Measurements from ENCODE around the gene DNAH17.

The DNAH17 gene

DNA sequence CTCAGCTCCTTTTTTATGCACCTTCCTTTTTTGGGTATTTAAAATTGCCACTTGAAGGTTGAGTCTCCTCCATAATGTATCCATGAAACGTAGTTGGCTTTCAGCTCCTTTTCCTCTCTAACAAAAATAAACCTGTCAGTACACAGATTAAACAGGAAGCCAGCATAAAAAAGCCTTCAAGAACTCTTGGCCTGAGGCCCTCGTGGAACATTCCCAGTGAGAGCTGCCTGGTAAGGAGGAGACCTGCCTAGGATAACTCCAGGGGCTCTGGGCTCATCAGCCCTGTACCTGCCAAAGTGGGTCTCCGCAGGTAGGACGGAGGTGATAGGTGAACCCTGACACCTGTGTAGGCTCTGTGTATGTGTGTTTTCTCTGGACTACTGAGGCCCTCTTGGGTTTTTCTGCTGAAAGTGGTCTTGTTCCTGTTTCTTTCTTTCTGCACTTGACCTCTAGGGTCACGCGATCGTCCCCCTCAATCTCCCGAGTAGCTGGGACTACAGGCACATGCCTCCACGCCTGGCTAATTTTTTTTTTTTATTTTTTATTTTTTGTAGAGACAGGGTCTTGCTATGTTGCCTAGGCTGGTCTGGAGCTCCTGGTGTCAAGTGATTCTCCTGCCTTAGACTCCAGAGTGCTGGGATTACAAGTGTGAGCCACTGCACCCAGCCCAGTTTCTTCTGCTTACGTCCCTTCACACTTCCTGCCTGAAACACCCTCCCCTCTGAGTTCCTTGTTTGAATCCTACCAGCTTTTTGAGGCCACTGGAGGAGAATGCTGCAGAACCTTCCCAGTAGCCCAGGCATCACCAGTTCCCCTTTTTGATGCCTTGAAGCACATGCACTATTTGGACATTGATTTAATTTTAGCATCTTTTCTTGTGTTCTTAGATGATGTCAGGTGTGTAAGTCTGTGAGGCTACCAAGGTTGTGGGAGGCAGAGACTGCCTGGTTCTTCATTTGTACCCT is 188.9 kb downstream of the DNAH17 start:
- DNase-seq = no peak

DNA sequence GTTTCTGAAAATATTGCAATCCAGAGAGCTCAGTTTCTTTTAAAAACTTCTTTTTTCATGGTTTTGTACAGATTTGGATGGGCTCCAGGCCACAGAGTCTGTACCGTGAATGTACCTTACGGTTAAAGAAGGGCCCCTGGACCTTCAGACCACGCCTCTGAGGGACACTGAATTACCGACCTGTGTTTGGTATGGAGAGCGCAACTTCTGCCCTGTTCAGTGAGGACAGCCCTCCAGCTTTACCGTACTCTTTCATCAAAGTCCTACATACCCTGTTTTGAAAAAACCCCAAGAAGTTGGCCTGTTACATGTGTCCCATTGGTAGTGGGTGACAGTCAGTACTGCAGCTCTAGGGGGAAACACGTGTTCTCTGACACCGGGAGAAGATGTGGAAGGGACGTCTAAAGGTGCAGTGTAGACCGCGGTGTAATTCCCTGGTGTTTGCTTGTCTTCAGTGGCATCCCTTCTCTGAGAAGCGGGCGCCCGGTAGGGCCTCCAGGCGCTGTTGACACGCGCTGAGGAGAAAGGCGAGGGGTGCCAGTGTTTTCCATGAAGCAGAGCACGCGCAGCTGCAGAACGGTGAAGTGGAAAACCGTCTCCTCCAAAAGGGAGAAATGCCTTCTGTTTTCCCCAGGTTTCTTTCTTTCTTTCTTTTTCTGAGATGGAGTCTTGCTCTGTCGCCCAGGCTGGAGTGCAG is 192.6 kb downstream of the DNAH17 start:
- no peak for DNase-seq

DNA sequence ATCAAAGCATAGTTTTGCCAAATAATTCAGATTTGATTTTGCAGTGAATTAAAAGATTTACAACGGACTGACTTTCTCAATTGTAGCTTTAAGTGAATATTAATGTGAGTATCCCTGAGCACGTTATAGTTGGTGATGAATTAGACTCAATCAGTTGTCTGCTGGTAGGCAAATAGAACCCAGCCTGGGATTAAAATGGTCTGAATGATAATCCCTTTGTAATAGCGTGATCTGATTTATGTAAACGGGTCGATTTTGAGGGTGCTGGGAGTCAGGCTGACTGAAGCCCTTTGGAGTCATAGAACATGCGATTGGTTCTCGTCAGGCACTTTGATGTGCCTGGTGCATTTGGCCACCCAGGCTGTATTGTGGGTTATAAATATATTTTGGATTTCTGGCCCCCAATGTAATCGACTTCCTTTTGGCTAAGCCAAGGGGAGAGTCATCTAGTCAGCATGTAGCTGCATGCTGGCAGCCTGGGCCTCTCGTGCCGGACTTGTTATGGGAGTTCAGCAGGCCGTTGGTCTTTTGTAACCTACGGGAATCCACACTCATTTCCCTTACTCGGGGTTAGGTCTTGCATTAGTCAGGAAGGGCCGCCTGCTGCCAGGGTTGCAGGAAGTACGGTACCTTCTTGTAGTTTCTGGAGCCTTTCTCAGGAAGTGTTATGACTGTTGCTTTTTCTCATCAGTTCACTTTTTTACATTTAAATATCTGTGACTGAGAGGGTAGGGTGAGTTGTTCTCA is 193.3 kb downstream of the DNAH17 start:
- peak in 1 of 4 experiments; percentile 34 for DNase-seq

DNA sequence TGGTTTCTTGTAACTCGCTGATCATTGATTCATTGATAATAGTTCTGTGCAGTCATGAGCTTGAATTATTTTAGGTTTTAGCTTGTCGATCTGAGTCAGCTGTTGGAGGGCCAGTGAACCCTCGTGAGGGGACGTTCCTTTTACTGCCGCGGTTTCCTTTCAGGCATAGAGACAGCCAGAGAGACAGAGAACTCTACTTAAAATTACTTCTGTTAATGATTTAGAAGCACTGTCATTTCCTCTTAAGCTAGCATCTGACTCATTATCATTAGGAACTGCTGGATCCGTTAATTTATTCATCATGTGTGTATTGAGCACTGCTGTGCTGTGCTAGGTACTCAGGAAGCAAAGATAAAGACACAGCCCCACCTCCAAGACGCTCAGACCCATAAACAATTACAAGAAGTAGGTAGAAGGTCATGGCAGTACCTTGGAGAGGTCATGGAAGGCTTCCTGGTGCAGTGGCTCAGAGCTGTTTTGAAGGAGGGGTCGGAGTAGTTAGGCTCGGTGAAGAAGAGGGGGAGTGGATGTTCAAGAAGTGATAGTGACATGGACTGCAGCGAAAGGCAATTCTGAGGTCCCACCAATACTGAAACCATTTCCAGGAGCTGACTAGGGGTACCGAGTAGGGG is 195.5 kb downstream of the DNAH17 start:
- peak in 3 of 4 experiments; percentile 24 to 39 (median 33) for DNase-seq

DNA sequence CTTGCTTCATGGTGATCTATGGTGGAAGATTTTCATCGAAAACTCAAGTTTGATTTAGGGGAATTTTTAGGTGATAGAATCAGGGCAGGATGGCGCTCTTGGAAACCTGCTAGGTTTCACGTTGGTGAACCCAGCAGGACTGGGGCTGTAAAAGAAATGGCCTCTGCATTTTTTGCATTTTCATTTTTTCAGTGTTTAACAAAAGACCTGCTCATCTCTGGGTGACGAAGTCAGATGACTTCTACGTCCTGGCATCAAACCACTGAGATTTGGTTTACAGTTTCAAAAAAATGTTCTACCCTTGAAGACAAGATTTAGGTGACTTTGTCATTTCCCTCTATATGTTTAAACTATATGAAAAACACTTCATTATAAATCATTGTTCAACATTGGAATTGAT is 196.8 kb downstream of the DNAH17 start:
- no peak for DNase-seq

DNA sequence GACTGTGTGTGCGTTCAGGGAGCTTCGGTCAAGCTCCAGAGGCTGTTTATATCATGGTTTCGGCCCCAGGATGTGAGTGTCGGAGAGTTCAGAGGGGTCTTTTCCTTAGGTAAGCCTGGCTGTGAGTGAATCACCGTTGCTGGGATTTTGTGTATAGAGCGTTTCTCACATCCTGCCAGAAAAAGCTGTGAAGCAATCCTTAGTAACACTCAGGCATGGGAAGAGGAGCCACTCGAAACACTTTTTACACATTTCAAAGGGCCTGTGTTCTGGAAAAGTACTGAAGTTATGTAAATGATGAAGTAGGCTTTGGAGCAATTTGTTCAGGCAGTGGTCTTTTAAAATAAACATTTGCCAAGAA is 198.1 kb downstream of the DNAH17 start:
- no peak for DNase-seq

DNA sequence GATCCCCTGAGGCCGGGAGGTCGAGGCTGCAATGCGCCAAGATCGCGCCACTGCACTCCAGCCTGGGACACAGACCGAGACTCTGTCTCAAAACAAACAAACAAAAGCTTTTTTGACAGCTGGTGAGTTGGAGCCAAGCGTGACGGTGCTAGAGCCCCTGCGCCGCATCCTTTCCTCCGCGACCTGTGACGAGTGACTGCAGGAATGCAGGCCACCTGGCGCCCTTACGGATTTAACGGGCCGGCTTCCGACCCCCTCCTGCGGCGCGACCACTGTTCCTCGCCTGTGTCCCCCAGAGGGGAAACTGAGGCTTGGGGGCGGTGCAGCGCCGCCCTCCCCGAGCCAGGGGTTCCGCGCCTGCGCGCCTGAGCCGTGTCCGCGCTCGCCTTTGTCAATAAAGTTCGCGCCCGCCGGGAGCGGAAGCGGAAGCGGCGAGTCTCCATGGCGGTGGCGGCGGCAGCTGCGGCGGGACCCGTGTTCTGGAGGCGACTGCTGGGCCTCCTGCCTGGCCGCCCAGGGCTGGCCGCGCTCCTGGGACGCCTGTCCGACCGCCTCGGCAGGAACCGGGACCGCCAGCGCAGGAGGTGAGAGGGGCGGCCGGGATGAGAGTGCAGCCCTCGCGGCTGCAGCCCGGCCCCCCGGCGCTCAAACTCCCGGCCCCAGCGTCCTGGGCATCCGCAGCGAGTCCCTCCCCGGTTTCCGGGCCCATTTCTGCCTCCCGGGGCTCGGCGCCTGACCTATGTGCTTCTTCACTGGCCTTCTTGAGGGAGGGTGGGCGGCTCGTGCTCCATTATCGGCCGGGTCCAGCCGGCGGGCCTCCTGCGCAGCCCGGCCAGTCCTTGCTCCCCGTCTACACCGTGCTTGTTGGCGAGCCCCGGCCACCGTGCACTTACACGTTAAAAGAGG is 198.7 kb downstream of the DNAH17 start, which contains the start of gene PGS1:
PGS1 (plus strand) TSS at position 425 of the 906 bp plus-strand sequence; CDS start at position 442, 17 bp downstream.
- DNase-seq = peak; percentile 68 to 78 (median 76)

DNA sequence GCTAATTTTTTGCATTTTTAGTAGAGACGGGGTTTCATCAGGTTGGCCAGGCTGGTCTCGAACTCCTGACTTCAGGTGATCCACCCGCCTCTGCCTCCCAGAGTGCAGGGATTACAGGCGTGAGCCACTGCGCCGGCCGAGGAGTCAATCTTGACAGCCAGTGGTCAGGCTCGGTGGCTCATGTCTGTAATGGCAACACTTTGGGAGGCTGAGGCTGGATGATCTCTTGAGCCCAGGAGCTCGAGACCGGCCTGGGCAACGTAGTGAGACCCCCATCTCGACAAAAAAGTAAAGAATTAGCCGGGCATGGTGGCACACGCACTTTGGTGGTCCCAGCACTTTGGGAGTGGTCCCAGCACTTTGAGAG is 199.4 kb downstream of the DNAH17 start:
- no peak for DNase-seq

DNA sequence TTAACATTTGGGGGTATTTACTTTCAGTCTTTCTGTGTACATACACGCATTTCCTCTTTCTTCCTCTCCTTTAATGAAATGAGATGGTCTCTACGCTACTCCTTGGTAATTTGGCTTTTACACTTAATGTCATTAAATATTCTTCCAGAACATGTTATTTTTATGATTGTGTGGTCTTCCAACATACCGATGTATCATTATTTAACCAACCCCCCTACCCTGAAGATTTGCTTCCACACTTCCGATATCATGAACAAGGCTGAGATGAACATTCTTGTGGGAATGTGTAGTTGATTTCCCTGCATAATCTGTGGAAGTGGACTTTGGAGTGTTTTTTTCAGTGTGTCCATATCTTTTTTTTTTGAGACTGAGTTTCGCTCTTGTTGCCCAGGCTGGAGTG is 201.0 kb downstream of the DNAH17 start:
- DNase-seq = no peak

DNA sequence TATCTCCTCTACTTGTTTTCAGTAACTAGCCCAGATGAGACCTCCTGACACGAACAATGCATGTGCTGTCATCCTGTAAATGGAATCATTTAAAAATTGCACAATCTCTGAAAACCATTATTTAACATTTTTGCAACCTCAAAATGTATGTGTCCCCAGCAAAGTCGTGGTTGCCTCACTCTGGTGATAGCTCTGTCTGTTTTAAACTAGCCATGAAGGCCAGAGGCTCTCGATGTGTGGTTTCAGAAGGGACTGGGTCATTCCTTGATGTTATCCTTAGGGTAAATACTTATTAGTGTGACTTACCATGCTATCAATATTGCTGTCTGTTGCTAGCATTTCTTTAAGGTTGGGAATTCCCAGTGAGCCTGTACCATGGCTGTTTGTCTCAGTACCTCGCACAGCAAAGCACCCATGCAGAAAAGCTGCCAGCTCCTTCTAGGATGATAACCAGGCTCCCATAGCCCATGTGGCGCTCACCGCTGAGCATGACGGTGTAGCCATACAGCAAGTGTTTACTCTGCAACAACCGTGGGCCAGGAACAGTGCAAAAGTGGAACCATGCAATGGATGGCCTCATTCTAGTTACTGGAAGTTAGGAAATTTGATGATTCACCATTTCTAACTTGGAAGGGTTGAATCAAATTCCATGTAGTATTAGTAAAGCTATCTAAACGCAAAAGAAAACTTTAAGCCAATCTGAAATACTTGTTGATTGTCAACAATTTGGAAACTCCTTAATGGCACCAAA is 201.6 kb downstream of the DNAH17 start:
- no peak for DNase-seq

DNA sequence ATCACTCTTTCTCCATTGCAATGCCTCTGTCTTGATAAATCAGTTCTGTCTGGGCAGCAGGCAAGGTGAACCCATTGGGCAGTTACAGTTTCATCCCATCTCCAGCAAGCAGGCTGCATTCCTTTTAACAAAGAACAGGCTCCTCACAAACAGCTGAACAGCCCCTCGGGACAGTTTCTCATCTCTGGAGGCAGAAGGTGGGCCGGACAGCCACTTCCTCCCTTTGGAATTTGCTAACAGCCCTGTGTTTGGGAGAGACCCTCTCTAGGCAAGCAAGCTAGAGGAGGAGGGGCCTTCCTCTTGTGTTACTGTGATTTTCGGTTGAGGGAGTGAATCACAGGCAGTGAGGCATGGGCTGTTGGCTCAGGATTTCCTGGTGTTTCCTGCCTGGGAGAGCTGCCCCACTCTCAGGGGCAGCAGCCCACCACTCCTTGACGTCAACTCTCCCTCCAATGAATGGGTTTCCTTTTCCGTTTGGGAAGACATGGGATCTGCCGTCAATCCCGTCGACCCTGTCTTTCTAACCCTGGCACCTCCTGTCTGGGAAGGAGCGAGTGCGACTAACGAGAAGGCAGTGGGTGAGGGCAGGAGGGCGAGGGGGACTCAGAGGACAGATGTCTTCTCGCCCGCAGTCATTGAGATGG is 202.4 kb downstream of the DNAH17 start:
- no peak for DNase-seq

DNA sequence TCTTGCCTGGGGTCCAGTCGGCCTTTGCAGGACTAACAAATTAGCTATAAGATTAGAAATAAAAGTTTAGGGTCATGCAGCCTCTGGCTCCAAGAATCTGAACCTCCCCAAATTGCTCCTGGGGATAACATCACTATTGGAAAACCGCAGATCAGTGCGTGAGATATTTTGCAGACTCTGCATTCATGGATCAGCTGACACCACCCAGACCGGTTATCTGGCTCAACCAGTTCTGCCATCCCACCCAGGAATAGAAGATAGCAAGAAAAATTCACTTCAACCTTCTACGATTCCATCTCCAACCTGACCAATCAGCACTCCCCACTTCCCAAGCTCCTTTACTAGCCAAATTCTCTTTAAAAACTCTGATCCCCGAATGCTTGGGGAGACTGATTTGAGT is 203.0 kb downstream of the DNAH17 start:
- DNase-seq = no peak
